Ishikawa (cell line): ENCODE results near the gene LRCOL1.

Source experiments
- CEBPB ChIP-seq: IDR thresholded peaks from 2 replicates; pipeline ENCODE4 v1.6.1; 2012
- CREB1 ChIP-seq: IDR thresholded peaks from 2 replicates; pipeline ENCODE4 v1.6.1; 2012; ENCODE audit warnings: low read depth
- EGR1 ChIP-seq: IDR thresholded peaks from 2 replicates; pipeline ENCODE4 v1.6.1; 2012
- EP300 ChIP-seq: IDR thresholded peaks from 2 replicates; pipeline ENCODE4 v1.6.1; 2012; ENCODE audit warnings: borderline replicate concordance
- FOXM1 ChIP-seq: IDR thresholded peaks from 2 replicates; pipeline ENCODE4 v1.6.1; 2012; ENCODE audit warnings: low read depth, borderline replicate concordance
- NFIC ChIP-seq: IDR thresholded peaks from 2 replicates; pipeline ENCODE4 v1.6.1; 2012
- RAD21 ChIP-seq: IDR thresholded peaks from 2 replicates; pipeline ENCODE4 v1.6.1; 2012; ENCODE audit warnings: low read depth
- TAF1 ChIP-seq: IDR thresholded peaks from 2 replicates; pipeline ENCODE4 v1.6.1; 2012; ENCODE audit warnings: low read depth, mild to moderate bottlenecking
- TCF12 ChIP-seq: IDR thresholded peaks from 2 replicates; pipeline ENCODE4 v1.6.1; 2012; ENCODE audit warnings: low read depth
- TEAD4 ChIP-seq: IDR thresholded peaks from 2 replicates; pipeline ENCODE4 v1.6.1; 2012
- YY1 ChIP-seq: IDR thresholded peaks from 2 replicates; pipeline ENCODE4 v1.6.1; 2012; ENCODE audit warnings: low read depth
- ZBTB7A ChIP-seq: IDR thresholded peaks from 2 replicates; pipeline ENCODE4 v1.6.1; 2012; ENCODE audit warnings: low read depth
- TF ChIP-seq, protein P1 (sequence below): IDR thresholded peaks from 2 replicates; pipeline ENCODE4 v1.6.1; 2012; ENCODE audit warnings: low read depth, mild to moderate bottlenecking
- TF ChIP-seq, protein P2 (sequence below): IDR thresholded peaks from 2 replicates; pipeline ENCODE4 v1.6.1; 2012
- TF ChIP-seq, protein P3 (sequence below): IDR thresholded peaks from 2 replicates; pipeline ENCODE4 v1.6.1; 2012

The LRCOL1 gene

DNA sequence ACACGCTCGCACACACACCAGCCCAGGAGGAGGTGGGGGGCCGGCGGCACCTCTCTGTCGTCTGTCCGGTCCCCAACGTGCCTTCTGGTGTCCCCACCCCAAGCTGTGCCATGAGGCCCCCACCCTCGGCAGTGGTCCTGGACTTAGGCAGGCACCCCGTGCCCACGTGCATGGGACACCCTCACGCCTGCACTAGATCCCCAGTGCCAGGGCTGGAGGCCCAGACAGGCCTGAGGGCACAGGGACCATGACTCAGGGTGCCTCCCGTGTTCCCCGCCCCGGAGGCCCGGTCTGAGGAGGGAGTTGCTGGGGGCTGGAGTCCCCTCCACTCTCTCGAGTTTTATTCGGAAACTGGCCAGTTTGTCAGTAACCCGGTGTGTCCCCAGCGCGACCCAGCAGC is 38.8 kb downstream of the LRCOL1 start:
- TF ChIP-seq ZBTB7A, result no peak

DNA sequence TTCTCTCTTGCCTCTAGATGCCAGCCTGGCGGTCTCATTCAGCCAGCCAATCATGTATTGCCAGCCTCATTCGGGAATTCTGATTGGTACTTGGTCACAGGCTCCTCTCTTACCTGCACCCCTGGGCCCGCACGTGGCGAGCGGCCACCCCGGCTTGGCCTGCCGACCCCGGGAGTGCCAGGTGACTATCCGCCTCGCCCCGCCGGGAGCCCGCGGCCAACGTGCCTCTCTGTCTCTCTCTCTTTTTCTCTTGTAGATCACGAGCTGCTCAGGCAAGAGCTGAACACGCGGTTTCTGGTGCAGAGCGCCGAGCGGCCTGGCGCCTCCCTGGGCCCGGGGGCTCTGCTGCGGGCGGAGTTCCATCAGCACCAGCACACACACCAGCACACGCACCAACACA is 39.3 kb downstream of the LRCOL1 start:
- TF ChIP-seq TCF12, result no peak
- TF ChIP-seq, protein P1, sequence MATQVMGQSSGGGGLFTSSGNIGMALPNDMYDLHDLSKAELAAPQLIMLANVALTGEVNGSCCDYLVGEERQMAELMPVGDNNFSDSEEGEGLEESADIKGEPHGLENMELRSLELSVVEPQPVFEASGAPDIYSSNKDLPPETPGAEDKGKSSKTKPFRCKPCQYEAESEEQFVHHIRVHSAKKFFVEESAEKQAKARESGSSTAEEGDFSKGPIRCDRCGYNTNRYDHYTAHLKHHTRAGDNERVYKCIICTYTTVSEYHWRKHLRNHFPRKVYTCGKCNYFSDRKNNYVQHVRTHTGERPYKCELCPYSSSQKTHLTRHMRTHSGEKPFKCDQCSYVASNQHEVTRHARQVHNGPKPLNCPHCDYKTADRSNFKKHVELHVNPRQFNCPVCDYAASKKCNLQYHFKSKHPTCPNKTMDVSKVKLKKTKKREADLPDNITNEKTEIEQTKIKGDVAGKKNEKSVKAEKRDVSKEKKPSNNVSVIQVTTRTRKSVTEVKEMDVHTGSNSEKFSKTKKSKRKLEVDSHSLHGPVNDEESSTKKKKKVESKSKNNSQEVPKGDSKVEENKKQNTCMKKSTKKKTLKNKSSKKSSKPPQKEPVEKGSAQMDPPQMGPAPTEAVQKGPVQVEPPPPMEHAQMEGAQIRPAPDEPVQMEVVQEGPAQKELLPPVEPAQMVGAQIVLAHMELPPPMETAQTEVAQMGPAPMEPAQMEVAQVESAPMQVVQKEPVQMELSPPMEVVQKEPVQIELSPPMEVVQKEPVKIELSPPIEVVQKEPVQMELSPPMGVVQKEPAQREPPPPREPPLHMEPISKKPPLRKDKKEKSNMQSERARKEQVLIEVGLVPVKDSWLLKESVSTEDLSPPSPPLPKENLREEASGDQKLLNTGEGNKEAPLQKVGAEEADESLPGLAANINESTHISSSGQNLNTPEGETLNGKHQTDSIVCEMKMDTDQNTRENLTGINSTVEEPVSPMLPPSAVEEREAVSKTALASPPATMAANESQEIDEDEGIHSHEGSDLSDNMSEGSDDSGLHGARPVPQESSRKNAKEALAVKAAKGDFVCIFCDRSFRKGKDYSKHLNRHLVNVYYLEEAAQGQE, result no peak
- TF ChIP-seq NFIC, result no peak
- no peak for TF ChIP-seq YY1
- no peak for TF ChIP-seq CREB1
- TF ChIP-seq CEBPB, result no peak
- TF ChIP-seq EP300, result no peak
- TF ChIP-seq, protein P2, sequence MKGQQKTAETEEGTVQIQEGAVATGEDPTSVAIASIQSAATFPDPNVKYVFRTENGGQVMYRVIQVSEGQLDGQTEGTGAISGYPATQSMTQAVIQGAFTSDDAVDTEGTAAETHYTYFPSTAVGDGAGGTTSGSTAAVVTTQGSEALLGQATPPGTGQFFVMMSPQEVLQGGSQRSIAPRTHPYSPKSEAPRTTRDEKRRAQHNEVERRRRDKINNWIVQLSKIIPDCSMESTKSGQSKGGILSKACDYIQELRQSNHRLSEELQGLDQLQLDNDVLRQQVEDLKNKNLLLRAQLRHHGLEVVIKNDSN, result no peak
- TF ChIP-seq, protein P3, sequence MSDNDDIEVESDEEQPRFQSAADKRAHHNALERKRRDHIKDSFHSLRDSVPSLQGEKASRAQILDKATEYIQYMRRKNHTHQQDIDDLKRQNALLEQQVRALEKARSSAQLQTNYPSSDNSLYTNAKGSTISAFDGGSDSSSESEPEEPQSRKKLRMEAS, result no peak
- no peak for TF ChIP-seq RAD21
- no peak for TF ChIP-seq TAF1
- TF ChIP-seq TEAD4, result no peak
- no peak for TF ChIP-seq FOXM1
- no peak for TF ChIP-seq ZBTB7A
- no peak for TF ChIP-seq EGR1

DNA sequence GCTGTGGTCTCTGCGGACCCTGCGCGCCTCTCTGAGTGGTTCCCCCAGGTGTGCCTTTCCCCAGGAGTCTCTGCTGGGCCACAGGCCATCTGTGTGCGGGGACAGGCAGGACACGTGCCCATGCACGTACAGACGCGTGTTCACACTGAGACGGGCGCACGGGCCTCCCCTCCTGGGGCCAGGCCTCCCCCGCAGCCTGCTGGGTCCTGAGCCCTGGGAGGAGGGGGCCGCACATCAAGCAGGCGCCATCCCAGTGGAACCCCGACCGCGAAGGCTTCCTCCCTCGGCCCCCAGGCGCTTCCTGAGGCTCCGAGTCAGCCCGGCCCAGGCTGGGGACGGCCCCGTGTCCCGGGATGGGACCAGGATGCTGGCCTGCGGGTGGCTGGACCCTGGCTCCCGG is 39.7 kb downstream of the LRCOL1 start:
- TF ChIP-seq EGR1, result no peak
- no peak for TF ChIP-seq FOXM1
- TF ChIP-seq TEAD4, result no peak
- TF ChIP-seq CREB1, result no peak
- TF ChIP-seq RAD21, result no peak
- TF ChIP-seq ZBTB7A, result no peak
- no peak for TF ChIP-seq CEBPB
- TF ChIP-seq TAF1, result no peak
- TF ChIP-seq NFIC, result no peak
- TF ChIP-seq TCF12, result no peak
- TF ChIP-seq, protein P3, result no peak
- no peak for TF ChIP-seq YY1
- TF ChIP-seq, protein P1, result no peak
- TF ChIP-seq, protein P2, result no peak
- TF ChIP-seq EP300, result no peak

DNA sequence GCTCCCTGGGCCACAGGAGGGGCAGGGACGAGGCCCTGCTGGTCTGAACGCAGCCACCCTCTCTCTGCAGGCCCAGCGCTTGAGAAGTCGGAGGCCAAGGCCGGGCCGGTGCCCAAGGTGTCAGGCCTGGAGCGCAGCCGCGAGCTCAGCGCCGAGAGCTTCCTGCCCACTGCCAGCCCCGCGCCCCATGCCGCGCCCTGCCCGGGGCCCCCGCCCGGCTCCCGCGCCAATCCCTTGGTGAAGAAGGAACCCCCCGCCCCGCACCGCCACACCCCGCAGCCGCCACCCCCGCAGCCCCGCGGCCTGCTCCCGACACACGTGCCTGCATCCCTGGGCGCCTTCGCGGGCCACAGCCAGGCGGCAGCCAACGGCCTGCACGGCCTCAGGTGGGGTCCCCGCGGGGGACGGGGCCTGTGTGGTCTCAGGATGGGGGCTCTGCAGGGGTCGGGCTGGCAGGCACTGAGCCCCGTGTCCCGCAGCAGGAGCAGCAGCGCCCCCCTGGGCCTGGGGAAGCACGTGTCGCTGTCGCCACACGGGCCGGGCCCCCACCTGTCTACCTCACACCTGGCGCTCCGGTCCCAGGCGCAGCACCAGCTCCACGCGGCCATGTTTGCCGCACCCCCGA is 40.4 kb downstream of the LRCOL1 start:
- no peak for TF ChIP-seq TAF1
- no peak for TF ChIP-seq YY1
- TF ChIP-seq TEAD4, result no peak

DNA sequence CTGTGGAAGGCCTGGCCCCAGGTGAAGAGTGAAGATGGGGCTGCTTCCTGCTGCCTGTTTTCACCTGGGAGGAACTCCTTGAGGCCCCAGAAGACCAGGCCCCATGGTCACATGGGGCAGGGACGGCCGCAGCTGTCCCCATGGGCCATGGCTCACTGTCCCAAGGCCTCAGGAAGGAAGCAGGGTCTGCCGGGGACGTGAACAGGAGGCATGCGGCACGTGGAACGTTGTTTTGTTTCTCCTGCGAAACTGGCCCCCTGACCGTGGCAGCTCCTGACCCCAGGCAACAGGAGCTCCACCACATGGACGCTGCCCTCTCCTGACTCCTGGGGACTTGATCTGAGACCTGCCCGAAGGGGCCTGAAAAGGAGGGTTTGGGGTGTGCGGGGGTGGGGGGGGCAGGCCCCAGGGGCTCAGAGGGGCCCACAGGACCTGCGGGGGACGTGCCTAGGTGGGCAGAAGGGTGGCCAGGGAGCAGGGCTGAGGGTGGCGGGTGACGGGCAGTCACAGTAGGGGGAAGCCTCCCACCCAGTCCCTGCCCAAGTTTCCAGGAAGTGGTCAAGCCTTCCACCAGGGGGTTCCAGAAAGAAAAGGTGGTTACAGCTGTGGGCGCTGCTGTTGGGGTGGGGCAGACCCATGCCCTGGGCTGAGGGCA is 41.4 kb downstream of the LRCOL1 start:
- TF ChIP-seq TEAD4 (no peak), CEBPB (no peak), TAF1 (no peak), TCF12 (no peak)
- TF ChIP-seq, protein P3, result no peak

DNA sequence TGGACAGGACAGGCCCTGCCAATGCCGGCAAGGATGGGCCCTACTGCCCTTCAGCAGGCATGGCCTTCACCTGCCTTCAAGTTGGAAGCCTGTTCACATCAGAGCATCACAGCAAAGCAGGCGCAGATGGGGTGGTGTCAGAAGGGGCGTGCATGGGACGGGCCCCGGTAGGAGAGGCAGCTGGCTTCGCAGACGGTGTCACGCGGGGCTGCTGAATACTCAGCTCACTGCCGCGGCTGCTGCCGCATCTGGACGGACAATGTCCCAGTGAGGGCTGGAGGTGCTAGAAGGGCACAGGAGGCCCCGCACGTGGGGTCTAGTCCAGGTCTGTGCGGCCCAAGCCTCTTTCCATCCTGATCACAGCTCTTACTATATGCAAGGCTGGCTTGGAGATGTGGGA is 42.1 kb downstream of the LRCOL1 start:
- TF ChIP-seq TCF12 (no peak), ZBTB7A (no peak)
